Measurements from ENCODE around the gene TBCD. TPM values are rescaled to one million over a fixed set of nuclear protein-coding genes. Genes with fewer than 3 reads are reported as not detected.

TBCD gene
- total RNA-seq, 1 experiment from 2014 or later = 173 TPM

- no peak for DNase-seq (ENCODE audit: low spot score)
- peak overlapping the region; percentile 87 for H3K27ac Mint-ChIP-seq
- H3K4me3 Mint-ChIP-seq = no peak overlapping the region
- ChIA-PET POLR2A (no interaction called here), CTCF (interaction anchor here (1.4 to 1.5 kb wide), 3 partner anchors 9 to 92 kb away, joined by 3 to 8 read pairs (median 6); no protein-coding TSS in a partner anchor)
- no peaks in the 10 kb centered on the region for H3K9me3 Mint-ChIP-seq
- TF ChIP-seq EMX1 (CRISPR knock-in tag; IDR thresholded peaks at IDR 0.05) = no peak
- no peak for TF ChIP-seq E2F5 (CRISPR knock-in tag; IDR thresholded peaks at IDR 0.05)
- TF ChIP-seq IRF1 (CRISPR knock-in tag; IDR thresholded peaks at IDR 0.05) = no peak
- TF ChIP-seq GABPB1 (CRISPR knock-in tag; IDR thresholded peaks at IDR 0.05) = no peak
- TF ChIP-seq GTF2I (CRISPR knock-in tag; conservative IDR thresholded peaks at IDR 0.05) = no peak
- no peak for TF ChIP-seq NFE2L1 (CRISPR knock-in tag; IDR thresholded peaks at IDR 0.05)
- TF ChIP-seq ATF2 (CRISPR knock-in tag; IDR thresholded peaks at IDR 0.05; ENCODE audit: borderline replicate concordance, low read depth) = no peak
- no peak for TF ChIP-seq PREB (CRISPR knock-in tag; IDR thresholded peaks at IDR 0.05; ENCODE audit: borderline replicate concordance)
- no peak for TF ChIP-seq ARID4B (CRISPR knock-in tag; IDR thresholded peaks at IDR 0.05; ENCODE audit: borderline replicate concordance)
- no peak for TF ChIP-seq ZSCAN18 (CRISPR knock-in tag; IDR thresholded peaks at IDR 0.05)
- no peak for TF ChIP-seq AR (CRISPR knock-in tag; IDR thresholded peaks at IDR 0.05)
- no peak for TF ChIP-seq ZNF416 (CRISPR knock-in tag; IDR thresholded peaks at IDR 0.05)
- TF ChIP-seq ZNF396 (CRISPR knock-in tag; IDR thresholded peaks at IDR 0.05; ENCODE audit: borderline replicate concordance) = no peak
- no peak for TF ChIP-seq ZNF232 (CRISPR knock-in tag; IDR thresholded peaks at IDR 0.05)
- TF ChIP-seq ZNF138 (CRISPR knock-in tag; conservative IDR thresholded peaks at IDR 0.05) = no peak
- no peak for ATAC-seq
- H3K27me3 Mint-ChIP-seq (ENCODE audit: low read depth) = no peaks in the 10 kb centered on the region
- H3K4me1 Mint-ChIP-seq = peaks cover 24% of the 10 kb centered on the region
- H3K36me3 Mint-ChIP-seq = peaks cover 21% of the 10 kb centered on the region
Measured at GRCh38 chr17:82874011-82874835, 122.4 kb downstream of the TBCD start.
